Stomach (tissue), 4 donors: ENCODE measurements around the gene TMCC1.

Source experiments
- CTCF ChIP-seq, 7 experiments: fragments of 450-650 bp in 4 of 7; fragments of 200-600 bp in 3 of 7; sonication (generic) in 3 of 7; IDR thresholded peaks; one replicate each; pipeline ENCODE4 v1.5.1; 2016 to 2019; ENCODE audit warnings: antibody characterized with exemption in 7 of 7, control low read depth in 2 of 7, mild to moderate bottlenecking in 1 of 7
- EP300 ChIP-seq: sonication (generic); formaldehyde crosslinking; IDR thresholded peaks from one replicate; pipeline ENCODE4 v1.6.1; 2017; ENCODE audit warnings: antibody characterized with exemption
- POLR2A ChIP-seq, 4 donors: fragments of 450-650 bp; IDR thresholded peaks; one replicate each; pipeline ENCODE4 v1.6.1; 2016; ENCODE audit warnings: antibody characterized with exemption in 4 of 4, control low read depth in 2 of 4, mild to moderate bottlenecking in 1 of 4, moderate library complexity in 1 of 4
- POLR2AphosphoS5 ChIP-seq, 3 donors: sonication (generic); formaldehyde crosslinking; IDR thresholded peaks; one replicate each; pipeline ENCODE4 v1.6.1; 2016; ENCODE audit warnings: antibody characterized with exemption in 3 of 3

- TF ChIP-seq POLR2AphosphoS5 (IDR thresholded peaks at IDR 0.05) (no peak), CTCF (IDR thresholded peaks at IDR 0.05) (no peak), EP300 (no peak), POLR2A (IDR thresholded peaks at IDR 0.05) (no peak)
These were observed 40.0 kb upstream of the TMCC1 start for GRCh38 chr3:129933471-129933870.
